ENCODE measurements around the gene DNMT3B.
"Not testable (repeated sequence)": the region's sequence is repeated elsewhere in the genome, so short reads cannot be mapped to it uniquely, and the experiment has no call there.

Gene DNMT3B

DNA sequence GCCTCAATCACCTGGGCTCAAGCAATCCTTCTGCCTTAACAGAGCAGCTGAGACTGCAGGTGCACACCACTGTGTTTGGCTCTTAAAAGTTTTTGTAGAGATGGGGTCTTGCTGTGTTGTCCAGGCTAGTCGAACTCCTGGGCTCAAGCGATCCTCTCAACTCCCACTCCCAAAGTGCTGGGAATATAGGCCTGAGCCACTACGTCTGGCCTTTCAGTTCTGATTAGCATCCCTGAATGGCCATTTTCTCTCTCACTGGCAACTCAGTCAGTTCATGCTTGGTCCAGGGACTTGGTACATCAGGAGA, 28.5 kb downstream of the DNMT3B start:
- no peak for DNase-seq (ENCODE audit: low spot score)

DNA sequence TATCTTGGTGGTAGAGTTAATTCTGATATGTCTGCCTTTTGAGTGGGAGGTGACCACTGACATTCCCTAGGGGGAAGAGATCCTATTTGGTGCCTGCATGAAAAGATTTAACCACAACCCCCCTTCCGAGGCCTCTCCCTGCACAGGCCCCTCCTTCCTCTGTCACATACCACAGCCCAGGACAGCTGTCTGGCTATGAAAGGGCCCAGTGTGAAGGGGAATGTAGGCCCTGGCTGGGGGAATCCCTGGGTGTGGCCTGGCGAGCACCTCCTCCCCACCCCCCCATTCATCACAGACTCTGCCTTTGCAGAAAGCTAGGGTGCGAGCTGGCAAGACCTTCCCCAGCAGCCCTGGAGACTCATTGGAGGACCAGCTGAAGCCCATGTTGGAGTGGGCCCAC, 30.1 kb downstream of the DNMT3B start:
- peak; percentile 25 for DNase-seq (ENCODE audit: low spot score)

DNA sequence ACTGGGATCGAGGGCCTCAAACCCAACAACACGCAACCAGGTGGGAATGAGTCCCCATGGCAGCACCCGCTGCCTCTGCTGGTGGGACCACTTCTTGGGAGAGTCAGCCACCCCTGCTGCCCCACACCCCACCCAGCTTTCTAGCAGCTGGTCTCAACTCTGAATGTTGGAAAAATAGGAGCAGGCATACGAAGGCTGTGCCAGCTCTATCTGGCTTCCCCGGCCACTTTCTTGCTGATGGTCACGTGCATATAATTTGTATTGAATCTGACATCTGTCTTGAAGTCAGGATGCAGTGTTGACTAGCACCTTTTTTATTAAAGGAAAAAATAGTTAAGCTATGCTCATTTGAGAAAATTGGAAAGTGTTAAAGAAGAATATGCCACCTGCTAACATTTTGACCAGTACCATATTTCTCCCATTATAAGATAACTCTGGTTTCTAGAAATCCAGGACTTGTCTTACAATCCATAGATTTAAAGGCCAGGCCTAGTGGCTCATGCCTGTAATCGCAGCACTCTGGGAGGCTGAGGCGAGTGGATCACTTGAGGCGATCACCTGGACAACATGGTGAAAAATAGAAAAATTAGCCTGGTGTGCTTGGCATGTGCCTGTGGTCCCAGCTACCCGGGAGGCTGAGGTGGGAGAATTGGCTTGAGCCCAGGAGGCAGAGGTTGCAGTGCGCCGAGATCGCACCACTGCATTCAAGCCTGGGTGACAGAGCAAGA, 30.7 kb downstream of the DNMT3B start:
- DNase-seq (ENCODE audit: low spot score), result no peak

DNA sequence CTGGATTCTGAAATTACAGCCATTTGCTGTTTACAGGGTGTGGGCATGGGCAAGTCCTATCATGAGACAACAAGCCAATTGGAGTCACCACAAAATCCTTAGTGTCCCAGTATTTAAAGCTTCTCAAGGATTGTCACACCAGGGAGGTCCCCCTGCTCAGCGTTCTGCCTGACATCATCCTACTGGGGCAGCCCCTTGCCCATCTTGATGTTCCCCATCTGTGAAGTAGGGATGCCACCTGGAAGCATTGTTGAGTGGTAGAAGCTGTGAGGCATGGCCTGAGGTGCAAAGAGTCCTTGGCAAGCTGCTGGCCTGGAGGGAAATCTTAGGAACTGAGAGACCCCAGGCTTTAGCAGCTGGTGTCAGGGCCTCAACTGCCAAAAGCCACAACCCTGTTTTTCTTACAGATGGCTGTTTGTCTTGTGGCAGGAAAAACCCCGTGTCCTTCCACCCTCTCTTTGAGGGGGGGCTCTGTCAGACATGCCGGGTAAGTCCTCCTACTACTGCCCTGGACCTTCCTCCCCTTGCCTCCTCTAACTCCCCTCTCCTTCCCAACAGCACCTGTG, 34.3 kb downstream of the DNMT3B start:
- no peak for DNase-seq (ENCODE audit: low spot score)

DNA sequence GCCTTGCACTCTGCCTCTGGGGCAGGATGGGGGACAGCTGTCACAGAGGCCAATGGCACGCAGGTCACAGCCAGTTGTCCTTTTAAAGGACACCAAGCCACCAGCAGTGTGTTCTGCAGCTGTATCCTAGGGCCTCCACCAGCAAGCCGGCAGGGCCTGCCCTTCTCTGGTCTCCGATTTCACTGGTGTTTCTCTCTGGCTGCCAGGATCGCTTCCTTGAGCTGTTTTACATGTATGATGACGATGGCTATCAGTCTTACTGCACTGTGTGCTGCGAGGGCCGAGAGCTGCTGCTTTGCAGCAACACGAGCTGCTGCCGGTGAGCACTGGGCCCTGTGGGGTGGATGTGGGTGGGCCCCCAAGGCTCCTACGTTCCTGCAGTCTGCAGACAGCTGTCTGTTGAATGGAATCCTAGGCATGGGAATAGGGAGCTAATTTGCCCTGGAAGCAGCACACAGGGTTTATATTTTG, 34.8 kb downstream of the DNMT3B start:
- DNase-seq (ENCODE audit: low spot score), result no peak

DNA sequence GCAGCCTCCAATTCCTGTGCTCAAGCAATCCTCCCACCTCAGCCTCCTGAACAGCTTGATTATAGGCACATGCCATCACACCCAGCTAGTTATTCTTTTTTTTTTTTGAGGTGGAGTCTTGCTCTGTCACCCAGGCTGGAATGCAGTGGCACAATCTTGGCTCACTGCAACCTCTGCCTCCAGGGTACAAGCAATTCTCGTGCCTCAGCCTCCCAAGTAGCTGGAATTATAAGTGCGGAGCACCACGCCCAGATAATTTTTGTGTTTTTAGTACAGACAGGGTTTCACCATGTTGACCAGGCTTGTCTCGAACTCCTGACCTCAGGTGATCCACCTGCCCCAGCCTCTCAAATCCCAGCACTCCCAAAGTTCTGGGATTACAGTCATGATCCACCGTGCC, 35.4 kb downstream of the DNMT3B start:
- not testable (repeated sequence) for DNase-seq (ENCODE audit: low spot score)

DNA sequence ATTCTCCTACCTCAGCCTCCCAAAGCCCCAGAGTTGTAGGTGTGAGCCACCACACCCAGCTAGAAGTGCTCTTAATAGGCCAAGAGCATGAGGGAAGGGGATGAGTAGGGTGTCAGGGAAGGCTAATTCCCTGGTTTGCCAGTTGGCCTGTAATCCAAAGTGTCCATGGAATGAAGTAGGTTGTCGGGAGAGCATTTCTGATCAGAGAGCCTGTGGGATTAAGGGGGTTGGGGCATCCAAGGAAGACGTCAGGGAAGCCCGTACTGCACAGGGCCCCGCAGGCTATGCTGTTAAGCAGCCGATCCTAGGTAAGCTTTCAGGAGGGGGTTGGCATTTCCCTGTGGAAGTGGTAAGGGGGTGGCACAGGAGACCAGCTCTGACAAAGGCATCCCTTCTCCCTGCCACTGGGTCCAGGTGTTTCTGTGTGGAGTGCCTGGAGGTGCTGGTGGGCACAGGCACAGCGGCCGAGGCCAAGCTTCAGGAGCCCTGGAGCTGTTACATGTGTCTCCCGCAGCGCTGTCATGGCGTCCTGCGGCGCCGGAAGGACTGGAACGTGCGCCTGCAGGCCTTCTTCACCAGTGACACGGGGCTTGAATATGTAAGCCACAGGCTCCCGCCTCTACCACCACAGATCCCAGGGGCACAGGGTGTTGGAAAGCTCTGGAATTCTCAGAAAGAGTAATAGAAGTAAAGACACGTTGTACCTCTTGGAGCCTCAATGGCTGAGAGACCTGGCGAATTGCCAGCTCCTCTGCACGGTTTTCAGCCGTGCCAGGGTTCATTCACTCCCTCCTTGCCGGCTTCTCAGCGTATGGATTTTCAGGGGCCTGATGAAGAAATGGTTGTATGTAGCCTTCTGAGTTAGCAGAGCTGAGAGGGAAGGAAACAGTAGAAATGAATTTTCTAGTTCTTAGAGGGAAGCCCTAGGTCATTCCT, 36.1 kb downstream of the DNMT3B start:
- no peak for DNase-seq (ENCODE audit: low spot score)

DNA sequence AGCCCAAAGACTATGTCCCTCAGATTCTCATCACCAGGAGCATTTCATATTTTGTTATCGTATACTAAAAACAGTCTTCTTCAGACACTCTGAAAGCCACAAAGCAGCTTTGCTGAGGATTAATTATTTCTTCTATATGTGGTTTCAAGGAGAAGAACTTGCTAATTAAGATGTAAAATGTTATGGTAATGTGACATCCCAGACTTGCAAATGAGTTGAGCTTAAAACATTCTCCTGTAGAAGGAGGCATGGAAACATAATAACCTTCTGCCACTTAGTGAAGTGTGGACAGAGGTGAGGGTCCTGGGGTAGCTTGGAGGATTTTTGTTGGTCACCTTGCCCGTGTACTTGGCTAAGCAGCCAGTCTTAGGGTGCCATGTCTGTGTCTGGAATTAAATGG, 40.9 kb downstream of the DNMT3B start:
- DNase-seq (ENCODE audit: low spot score), result no peak

DNA sequence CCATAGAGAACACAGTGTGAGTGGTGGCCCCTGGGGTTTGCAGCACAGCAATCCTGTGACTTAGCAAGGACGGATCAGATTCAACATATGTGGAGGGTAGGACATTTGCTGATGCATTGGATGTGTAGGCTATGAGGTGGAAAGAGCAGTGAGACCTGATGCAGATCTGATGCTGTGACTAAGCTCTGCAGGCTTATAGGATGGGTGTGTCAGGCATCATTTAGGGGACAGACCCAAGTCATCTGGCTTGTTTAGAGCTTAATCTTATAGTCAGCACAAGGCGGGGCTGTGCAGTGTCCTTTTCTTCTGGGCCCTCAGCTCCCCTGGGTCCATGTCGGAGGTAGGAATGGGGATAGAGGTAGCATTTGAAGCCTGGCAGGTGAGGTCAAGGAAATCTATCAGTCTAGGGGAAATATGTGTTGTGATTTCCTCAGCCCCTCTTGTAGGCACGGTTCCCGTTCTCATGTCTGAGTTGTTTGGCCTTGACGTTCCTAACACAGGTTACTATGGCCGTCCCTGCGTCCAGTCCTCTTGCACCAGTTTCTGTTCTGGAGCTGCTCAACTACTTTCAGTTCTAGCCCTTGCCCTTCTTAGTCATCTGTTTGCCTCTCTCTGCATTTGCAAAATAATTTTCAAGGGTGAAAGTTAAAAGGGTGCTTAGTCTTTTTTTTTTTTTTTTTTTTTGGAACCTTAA, 42.0 kb downstream of the DNMT3B start:
- no peak for DNase-seq (ENCODE audit: low spot score)

DNA sequence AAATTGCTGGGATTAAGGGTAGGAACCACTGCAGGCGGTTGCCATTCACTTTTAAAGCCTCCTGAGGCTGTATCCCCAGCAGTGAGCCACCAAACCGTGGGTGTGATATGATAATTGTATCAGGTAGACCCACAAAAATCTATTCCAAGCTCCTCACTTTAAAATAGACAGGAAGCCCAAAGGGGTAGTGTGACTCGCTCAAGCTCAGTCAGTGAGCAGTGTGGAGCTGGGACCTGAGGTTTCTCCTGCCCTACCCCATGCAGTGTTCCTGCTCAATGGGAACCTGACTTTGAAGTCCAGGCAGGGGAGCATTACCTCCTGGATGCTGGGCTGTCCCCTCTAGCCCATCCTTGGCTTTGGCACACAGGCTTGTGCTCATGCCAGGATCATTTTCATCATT, 42.6 kb downstream of the DNMT3B start:
- no peak for DNase-seq (ENCODE audit: low spot score)

DNA sequence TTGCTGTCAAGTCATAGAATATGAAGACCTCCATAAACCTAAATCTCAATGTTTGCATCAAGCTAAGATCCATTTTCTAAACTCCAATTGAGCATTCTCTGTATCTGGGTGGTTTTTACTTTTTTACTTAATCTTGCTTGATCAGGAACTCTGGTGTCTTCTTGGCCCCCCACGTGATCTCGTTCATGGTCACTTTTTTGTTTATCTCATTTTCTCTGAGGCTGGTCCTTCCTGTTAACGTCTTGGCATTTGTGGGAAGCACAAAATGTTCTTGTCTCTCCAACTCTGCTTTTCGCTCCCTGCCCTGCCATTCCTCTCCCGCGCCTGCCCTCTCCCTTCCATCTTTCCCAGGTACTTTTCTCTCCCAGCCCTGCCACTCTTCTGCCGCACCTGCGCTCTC, 43.5 kb downstream of the DNMT3B start:
- no peak for DNase-seq (ENCODE audit: low spot score)

DNA sequence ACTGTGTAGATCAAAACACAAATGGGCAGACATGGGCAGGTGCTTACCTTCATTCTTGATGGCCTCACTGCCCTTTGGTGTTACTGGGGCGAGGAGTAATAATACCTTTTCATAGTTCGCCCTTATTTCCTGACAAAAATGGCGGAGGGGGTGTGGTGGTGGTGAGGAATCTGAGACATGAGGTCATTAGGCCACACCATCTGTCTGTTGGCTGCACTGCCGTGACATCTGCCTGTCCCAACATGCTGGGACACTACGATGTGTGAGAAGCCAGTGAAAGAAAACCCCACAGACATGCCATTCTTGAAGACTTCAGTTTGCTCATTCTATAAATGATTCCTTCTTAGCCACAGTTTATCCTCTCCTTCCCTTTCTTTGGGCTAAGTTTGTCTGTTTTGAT, 44.2 kb downstream of the DNMT3B start:
- DNase-seq (ENCODE audit: low spot score), result no peak

DNA sequence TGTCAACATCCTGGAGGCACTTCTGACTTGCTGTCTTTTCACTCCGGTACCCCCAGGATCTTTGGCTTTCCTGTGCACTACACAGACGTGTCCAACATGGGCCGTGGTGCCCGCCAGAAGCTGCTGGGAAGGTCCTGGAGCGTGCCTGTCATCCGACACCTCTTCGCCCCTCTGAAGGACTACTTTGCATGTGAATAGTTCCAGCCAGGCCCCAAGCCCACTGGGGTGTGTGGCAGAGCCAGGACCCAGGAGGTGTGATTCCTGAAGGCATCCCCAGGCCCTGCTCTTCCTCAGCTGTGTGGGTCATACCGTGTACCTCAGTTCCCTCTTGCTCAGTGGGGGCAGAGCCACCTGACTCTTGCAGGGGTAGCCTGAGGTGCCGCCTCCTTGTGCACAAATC, 45.5 kb downstream of the DNMT3B start:
- no peak for DNase-seq (ENCODE audit: low spot score)

DNA sequence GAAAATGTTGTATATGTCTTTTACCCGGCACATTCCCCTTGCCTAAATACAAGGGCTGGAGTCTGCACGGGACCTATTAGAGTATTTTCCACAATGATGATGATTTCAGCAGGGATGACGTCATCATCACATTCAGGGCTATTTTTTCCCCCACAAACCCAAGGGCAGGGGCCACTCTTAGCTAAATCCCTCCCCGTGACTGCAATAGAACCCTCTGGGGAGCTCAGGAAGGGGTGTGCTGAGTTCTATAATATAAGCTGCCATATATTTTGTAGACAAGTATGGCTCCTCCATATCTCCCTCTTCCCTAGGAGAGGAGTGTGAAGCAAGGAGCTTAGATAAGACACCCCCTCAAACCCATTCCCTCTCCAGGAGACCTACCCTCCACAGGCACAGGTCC, 46.3 kb downstream of the DNMT3B start:
- DNase-seq (ENCODE audit: low spot score), result no peak

DNA sequence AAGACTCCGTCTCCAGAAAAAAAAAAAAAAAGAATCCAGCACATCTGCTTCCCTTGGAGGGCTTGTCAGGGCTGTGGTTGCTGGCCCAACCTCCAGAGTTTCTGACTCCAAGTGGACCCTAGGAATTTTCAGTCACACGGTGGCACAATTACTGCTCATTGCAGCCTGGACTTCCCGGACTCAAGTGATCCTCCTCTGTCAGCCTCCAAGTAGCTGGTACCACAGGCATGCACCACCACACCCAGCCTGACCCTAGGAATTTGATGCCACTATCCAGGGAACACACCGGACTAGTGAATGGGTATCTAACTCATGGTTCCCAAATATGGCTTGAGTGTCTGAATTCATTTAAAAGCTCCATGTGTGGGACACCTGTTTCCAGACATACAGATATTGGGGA, 47.7 kb downstream of the DNMT3B start:
- DNase-seq (ENCODE audit: low spot score), result no peak

DNA sequence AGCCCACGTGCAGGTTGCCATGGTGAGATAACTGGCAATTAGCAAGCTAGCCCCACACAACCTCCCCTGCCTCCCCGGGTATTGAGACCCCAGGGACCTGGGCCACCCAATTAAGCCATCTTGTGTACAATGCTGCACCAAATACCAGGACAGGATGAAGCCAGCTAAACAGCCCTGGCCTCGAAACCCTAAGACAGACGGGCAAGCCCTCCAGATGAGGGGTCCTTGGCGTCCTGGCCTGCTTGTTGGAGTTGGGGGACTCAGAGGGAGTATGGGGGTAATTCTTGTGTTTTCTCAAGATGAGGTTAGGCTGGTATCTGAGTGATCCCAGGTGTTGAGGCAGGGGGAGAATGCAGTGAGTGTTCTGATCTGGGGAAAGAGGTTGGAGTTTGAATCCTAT, 48.8 kb downstream of the DNMT3B start:
- no peak for DNase-seq (ENCODE audit: low spot score)

DNA sequence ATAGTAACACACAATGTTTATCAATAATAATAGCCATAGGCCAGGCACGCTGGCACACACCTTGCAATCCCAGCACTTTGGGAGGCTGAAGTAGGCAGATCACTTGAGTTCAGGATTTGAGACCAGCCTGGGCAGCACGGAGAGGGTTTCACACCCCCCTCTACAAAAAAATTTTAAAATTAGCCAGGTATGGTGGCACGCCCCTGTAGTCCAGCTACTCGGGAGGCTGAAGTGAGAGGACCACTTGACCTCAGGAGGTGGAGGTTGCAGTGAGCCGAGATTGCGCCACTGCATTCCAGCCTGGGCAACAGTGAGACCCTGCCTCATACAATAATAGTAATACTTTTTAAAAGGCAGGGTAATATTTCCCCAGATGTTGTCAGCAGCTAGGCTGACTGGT, 49.7 kb downstream of the DNMT3B start:
- DNase-seq (ENCODE audit: low spot score), result no peak

DNA sequence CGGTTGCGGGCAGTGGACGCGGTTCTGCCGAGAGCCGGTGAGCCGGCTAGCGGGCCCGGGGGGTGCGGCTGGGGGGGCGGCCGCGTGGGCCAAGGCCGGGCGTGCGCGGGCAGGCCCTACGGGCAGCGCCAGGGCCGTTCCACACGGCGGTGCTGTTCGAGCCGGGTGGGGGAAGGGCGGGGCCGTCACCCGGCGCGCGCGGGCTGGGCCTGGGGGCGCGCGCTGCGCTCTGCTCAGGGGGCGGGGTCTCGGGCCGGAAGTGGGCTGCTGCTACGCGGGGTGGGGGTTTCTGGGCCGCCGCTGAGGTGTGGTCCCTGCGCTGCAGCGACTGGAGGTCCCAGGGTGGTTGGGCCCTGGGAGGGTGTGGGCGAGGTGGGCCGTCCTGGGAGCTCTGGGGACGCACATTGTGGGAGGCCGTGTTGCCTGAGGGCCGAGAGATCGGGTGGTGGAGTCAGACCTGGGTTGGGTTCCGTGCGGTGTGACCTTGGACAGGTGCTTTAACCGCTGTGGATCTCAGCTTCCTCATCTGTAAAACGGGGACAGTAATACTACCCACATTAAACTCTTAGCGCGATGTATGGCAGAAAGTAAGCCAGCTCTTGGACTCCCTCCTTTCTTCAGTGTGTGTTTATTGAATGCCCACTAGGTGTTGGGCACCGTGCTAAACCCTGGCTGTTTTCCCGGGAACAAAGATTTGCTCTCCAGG, 58.0 kb downstream of the DNMT3B start:
- DNase-seq (ENCODE audit: low spot score), result peak; percentile 44

DNA sequence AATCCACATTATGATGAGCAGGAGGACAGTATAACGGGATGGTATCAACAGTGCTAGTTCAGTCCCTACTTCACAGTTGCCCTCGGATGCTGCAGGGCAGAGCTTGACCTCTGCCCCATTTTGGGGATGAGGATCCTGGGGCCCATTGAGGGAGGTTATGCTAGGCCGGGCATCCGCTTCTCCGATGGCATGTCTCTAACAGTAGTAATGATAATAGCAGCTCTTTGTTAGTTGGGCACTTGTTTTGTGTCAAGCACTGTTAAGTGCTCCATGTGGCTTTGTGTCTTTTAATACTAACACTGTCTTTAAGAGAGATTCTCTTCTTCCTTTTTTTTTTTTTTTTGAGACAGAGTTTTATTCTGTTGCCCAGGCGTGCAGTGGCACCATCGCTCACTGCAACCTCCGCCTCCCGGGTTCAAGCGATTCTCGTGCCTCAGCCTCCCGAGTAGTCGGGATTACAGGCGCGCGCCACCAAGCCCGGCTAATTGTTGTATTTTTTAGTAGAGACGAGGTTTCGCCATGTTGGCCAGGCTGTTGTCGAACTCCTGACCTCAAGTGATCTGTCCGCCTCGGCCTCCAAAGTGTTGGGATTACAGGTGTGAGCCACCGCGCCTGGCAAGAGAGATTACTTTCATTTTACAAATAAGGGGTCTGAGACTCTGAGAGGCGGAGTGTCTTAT, 58.7 kb downstream of the DNMT3B start:
- no peak for DNase-seq (ENCODE audit: low spot score)

DNA sequence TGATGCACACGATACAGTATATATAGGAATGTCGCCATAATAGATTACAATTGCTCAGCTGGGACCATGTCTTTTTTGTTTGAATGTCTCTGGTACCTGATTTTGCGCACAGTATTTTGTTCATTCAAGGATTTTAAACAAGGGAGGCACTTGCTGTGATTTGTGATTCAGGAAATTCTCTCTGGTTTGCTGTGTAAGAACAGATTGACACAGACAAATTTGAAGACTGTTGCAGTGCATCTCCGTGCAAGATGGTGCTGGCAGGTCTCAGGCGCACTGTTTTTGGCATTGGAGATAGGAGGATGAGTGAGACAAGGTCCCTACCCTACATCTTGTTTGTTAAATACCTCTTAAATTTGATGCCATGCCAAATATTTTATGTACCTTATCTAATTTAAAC, 60.0 kb downstream of the DNMT3B start:
- DNase-seq (ENCODE audit: low spot score), result no peak

DNA sequence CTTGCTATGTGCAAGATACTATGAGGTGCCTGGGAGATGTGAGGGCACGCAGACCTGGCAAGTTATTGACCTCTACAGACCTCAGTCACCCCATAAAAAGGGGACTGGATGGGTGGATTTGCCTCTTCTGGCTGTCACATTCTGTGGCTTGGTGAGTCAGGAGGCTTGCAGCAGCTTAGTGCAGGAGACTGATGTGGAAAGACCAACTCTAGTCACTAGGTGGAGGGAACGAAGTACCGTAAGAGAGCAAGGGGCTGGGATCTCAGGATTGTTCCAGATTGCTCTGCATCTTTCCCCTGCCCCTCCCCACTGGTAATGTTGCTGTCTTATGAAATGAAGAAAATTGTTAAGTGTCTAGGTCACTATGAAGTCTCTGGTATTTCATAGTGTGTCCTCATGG, 60.9 kb downstream of the DNMT3B start:
- DNase-seq (ENCODE audit: low spot score), result peak; percentile 69
